GM18909 (cell line): ENCODE measurements around the gene B4GALT7.

ENCODE experiments used
- ATAC-seq: cut with Tn5 transposase; IDR thresholded peaks from one replicate; pipeline ENCODE4 v1.9.1; 2021; ENCODE audit warnings: mild to moderate bottlenecking; ENCODE audit not compliant: unreplicated experiment, poor library complexity

B4GALT7 gene

DNA sequence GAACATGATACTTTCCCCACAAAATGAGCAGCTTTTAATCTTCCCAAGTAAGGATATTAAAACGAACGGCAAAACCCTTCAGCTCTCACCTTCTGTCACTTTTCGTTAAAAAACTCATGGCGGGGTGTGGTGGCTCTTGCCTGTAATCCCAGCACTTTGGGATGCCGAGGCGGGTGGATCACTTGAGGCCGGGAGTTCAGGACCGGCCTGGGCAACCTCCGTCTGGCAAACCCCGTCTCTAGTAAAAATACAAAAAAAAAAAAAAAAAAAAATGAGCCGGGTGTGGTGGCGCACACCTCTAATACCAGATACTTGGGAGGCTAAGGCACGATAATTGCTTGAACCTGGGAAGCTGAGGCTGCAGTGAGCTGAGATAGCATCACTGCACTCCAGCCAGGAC, 7.0 kb upstream of the B4GALT7 start:
- no peak for ATAC-seq

DNA sequence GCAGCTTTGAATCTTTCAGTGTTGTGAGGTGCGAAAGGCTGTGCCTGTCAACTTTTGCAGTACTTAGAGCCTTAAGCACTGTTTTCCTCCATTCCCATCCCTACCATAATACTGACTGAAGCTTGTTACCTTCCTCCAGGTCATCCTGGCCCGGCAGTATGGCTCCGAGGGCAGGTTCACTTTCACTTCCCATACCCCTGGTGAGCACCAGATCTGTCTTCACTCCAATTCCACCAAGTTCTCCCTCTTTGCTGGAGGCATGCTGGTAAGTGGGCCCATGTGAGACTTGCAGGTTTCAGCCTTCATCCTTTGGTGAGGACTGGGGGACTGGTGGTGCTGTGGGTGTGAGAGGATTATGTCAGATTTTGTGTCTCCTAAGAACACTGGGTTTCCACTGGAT, 6.4 kb upstream of the B4GALT7 start:
- no peak for ATAC-seq

GRCh38 chr5:177594071-177594470, 5.9 kb upstream of the B4GALT7 start:
- ATAC-seq: no peak

GRCh38 chr5:177595026-177595585, 4.8 kb upstream of the B4GALT7 start:
- ATAC-seq: no peak

GRCh38 chr5:177595991-177596774, 3.7 kb upstream of the B4GALT7 start:
- ATAC-seq: no peak

DNA sequence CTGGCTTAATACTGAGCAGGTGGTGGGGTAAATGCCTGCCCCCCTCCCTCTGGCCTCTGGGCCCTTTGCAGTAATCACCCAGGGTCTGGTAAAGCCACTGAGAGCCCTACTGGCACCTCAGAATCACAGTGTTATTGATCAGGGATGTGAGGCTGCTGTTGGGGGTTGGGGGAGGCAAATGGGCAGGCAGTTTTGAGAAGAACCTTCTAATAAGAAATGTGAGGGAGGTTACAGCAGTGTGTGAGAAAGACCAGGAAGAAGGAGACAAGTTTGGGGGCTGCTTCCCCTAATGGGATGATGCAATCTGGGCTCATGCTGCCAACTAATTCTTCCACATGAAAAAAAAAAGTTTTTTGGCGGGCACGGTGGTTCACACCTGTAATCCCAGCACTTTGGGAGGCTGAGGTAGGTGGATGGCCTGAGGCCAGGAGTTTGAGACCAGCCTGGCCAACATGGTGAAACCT, 3.1 kb upstream of the B4GALT7 start:
- ATAC-seq: no peak

GRCh38 chr5:177598477-177598876, 1.5 kb upstream of the B4GALT7 start:
- ATAC-seq: no peak

DNA sequence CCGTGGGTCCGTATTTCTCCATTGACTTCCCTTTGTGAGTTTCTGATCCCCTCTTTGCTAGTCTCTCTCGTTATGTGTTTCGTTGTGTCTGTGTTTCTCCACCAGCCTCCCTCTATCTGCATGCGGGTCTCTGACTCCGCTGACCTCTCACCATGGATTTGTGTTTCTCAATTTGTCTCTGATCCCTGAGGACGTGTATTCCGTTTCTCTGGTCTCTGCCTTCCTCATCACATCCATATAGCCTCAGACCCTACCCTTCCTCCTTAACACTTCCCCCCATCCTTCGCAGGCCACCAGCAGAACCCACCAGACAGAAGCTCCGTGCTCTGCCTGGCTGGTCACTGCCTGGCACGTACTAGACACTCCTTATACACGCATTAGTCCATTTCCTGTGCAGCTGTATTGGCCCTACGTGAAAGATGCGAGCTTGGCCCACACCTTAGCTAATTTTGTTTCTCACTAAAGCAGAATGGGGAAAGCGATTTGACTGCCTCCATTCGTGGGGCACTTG, 631 bp downstream of the B4GALT7 start:
- ATAC-seq: no peak

DNA sequence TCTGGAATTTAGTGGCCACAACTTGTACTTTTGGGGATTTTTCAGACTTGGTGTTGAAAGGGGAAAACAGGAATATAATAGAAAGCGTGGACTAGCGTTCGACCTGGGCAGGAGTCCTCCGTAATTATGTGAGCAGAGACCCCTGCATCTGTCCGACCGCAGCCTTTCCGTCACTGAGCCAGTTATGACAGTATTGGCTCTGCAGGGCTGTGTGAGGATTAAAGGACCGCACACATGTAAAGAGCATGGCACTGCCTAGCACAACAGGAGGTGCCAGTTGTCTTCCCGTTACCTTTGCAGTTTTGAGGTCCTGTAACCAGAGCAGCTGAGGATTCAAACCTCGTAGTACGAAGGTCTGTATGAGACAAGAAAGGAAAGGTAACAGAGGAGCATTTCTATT, 1.2 kb downstream of the B4GALT7 start:
- ATAC-seq: no peak

GRCh38 chr5:177601577-177602457, 1.9 kb downstream of the B4GALT7 start:
- no peak for ATAC-seq

DNA sequence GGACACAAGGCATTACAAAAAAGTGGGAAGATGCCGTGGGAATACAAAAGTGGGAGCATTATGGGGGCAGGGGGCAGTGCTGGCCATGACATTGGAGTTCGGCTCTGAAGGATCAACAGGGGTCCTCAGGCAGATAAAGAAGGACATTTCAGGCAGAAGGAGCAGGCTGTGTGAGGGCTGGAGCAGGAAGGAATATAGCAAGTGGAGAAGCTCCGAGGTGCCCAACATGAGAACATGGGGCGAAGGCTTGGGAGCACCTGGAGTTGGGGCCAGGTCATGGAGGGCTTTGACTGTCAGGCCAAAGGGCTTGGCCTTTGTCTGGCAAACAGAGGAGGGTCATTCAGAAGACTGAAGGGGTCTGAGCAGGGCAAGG, 2.5 kb downstream of the B4GALT7 start:
- ATAC-seq: no peak

GRCh38 chr5:177603631-177604030, 3.7 kb downstream of the B4GALT7 start:
- ATAC-seq: no peak

GRCh38 chr5:177604116-177604521, 4.2 kb downstream of the B4GALT7 start:
- no peak for ATAC-seq

GRCh38 chr5:177604656-177605055, 4.7 kb downstream of the B4GALT7 start:
- no peak for ATAC-seq

- ATAC-seq: no peak
Observed at GRCh38 chr5:177605078-177605477, 5.1 kb downstream of the B4GALT7 start.

- no peak for ATAC-seq
Observed at GRCh38 chr5:177605667-177606066, 5.7 kb downstream of the B4GALT7 start.

DNA sequence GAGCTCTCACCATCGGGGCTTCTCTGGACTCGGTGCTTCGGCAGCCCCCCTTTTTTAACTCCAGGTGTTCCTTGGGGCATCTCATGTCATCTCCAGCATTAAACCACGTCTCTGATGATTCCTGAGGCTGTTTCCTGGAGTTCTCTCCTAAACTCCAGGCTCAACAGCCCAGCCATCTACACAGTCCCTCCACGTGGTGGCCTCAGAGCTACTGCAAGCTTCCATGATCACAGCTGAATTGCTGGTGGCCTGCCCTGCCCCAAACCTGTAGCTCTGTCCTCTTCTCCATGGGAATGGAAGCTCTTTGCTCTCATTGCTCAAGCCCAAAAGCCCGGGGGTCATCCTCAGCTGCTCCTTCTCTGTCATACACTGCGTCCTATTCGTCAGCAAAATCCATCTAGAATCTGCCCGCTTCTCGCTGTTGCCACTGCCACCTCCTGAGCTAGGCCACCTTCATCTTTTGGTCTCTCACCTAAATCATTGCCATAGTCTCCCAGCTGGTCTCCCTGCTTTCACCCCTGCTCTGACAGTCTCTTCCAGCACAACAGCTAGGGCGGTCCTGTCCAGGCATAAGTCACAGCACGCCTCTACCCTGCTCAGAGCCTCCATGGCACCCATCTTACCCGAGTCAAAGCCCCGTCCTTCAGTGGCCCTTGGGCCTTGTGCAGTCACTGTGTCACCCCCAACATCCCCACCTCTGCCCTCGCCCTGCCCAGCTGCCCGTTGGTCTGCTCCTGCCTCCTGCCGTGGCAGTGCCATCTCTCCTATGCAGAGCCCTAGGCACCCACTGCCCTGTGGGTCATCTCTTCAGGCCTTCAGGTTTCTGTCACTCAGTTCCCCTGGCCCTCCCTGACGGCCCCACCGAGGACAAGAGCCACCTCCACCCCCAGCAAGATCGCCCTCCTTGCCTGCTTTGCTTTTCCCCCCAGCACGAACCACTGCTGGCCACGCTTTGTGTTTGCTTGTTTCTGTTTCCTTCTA, 6.4 kb downstream of the B4GALT7 start:
- ATAC-seq: no peak

- no peak for ATAC-seq
Observed at GRCh38 chr5:177607115-177607451, 7.2 kb downstream of the B4GALT7 start.

GRCh38 chr5:177607452-177608192, 7.7 kb downstream of the B4GALT7 start:
- no peak for ATAC-seq
